Prostate gland (tissue), 2 donors: ENCODE results near the gene KCNQ1. TPM values are rescaled to one million over a fixed set of nuclear protein-coding genes. Genes with fewer than 3 reads are reported as not detected.

Source experiments
- DNase-seq: peaks from one replicate; pipeline ENCODE4 v3.0.0-alpha.2; 2019; ENCODE audit warnings: low spot score
- H3K27ac ChIP-seq, 2 donors: fragments of 200-600 bp; sonication (generic); 2 replicates each; pipeline ENCODE4 v1.5.1; 2017 to 2019
- H3K27me3 ChIP-seq: fragments of 200-600 bp; sonication (generic); replicated peaks from 2 replicates; pipeline ENCODE4 v1.5.1; 2019; ENCODE audit not compliant: insufficient read depth
- H3K36me3 ChIP-seq, 2 donors: fragments of 200-600 bp; sonication (generic); 1 replicate in 1 of 2; 2 replicates in 1 of 2; pipeline versions ENCODE4 v1.5.1 to v1.8.1; 2017 to 2019
- H3K4me1 ChIP-seq: fragments of 200-600 bp; sonication (generic); replicated peaks from 2 replicates; pipeline ENCODE4 v1.5.1; 2019
- H3K4me3 ChIP-seq, 2 donors: fragments of 200-600 bp; sonication (generic); 2 replicates each; pipeline ENCODE4 v1.5.1; 2017 to 2019
- H3K9me3 ChIP-seq: fragments of 200-600 bp; sonication (generic); 2 replicates; pipeline ENCODE4 v1.5.1; 2017
- POLR2A ChIP-seq: fragments of 450-650 bp; IDR thresholded peaks from one replicate; pipeline ENCODE4 v1.6.1; 2016; ENCODE audit warnings: antibody characterized with exemption, mild to moderate bottlenecking
- POLR2AphosphoS5 ChIP-seq: sonication (generic); formaldehyde crosslinking; IDR thresholded peaks from one replicate; pipeline ENCODE4 v1.6.1; 2017; ENCODE audit warnings: antibody characterized with exemption
- WGBS: methylation state at CpG from one replicate; pipeline ENCODE4 v1.1.5; 2018; 5-methylcytosine and 5-hydroxymethylcytosine counted together
- intact Hi-C: fragments of 100-400 bp; cut with DNase I; formaldehyde crosslinking; loops from one replicate; pipeline ENCODE4 v1.14.2; 2022
- total RNA-seq, 2 donors: library from RNA; depleted of rRNA; stranded (reverse); fragments of >200 nt; gene quantifications; one replicate each; pipeline ENCODE4 v1.1.0, GENCODE V29; 2016
- TF ChIP-seq, protein P1 (sequence below), 4 experiments: fragments of 200-600 bp in 2 of 4; fragments of 450-650 bp in 2 of 4; sonication (generic) in 2 of 4; IDR thresholded peaks; 1 replicate in 3 of 4; 2 replicates in 1 of 4; pipeline ENCODE4 v1.5.1; 2016 to 2019; ENCODE audit warnings: antibody characterized with exemption in 4 of 4, mild to moderate bottlenecking in 2 of 4, moderate library complexity in 2 of 4

The KCNQ1 gene
- total RNA-seq, 2 donors from 2014 or later, result 10.0 to 33.8 TPM

DNA sequence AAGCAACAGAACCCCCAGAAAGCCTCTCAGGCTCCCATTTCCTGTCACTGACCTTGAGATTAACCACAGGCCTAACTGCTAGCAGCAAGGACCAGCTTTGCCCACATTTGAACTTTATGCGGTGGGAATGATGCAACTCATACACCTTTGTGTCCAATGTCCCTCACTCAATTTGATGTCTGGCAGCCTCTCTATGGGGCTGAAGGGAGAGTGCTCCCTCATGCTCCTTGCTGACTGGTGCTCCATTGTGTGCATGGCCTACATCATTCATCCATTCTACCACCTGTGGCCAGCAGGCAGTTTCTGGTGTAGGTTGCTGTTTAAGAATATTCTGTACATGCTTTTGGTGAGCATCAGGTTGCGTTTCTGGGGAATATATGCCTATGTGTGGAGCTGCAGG, 223.1 kb downstream of the KCNQ1 start:
- Histone ChIP-seq H3K27me3 (no peaks in the 10 kb centered on the region), H3K9me3 (no peaks in the 10 kb centered on the region), H3K4me1 (no peaks in the 10 kb centered on the region), H3K4me3 (no peak overlapping the region), H3K36me3 (no peaks in the 10 kb centered on the region), H3K27ac (no peak overlapping the region)
- intact Hi-C loops, result no loop called here
- TF ChIP-seq POLR2AphosphoS5, result no peak
- DNase-seq, result no peak
- 100% methylated on average over 2 of the region's 2 CpGs for WGBS

DNA sequence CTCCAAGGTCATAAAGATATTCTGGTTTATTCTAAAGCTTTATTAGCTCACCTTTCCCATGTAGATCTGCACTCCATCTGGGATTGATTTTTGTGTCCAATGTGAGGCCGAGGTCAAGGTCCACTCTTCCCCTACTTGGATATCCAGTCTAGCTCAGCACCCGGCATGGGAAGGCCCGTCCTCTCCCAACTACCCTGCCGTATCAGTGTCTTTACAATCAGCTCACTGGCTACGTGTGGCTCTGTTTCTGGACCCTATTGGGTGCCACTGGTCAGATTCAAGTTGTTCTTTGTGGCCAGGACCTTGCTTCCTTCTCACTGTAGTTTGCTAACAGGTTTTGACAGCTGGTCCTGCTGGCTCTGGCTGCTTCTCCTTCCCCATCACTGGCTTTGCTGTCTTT, 224.1 kb downstream of the KCNQ1 start:
- no peak overlapping the region for H3K4me3 ChIP-seq

DNA sequence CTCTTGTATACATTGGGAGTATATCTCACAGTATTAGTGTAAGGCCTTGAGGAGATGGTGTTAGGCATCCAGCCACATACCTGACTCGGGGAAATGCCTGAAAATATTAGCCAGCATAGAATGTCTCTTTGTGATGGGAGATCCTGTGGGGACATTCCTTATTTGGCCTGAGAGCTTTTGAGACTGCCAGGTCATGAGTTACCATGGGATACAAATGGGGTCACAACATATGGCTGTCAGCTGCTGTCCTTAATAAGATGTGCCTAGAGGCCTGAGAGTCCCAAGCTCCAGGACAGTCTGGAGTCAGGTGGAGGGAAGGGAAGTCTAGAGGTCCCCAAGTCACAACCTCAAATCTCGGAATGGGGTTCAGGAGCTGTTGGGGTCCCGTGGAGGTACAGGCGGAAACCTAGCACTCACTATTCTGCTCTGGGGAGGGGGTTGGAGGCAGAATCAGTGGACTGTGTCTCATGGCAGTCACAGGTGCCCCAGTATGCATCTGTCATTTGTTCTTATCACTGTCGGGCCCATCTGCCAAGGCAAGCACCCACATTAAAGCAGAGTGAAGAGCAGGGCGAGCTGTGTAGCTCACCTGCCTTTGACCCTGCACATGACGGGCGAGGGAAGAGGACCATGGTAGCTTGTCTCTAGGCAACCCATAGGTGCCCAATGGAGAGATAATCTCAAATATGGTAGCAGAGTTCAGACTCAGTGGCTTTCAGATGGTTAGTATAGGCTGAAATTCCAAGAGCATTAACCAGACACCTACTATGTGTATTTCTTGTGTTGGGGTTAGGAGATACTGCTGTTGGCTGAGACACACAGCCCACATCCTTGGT, 225.0 kb downstream of the KCNQ1 start:
- intact Hi-C loops, result no loop called here
- no peak overlapping the region for H3K4me3 ChIP-seq
- H3K9me3 ChIP-seq, result no peaks in the 10 kb centered on the region
- no peaks in the 10 kb centered on the region for H3K27me3 ChIP-seq
- H3K36me3 ChIP-seq, result no peaks in the 10 kb centered on the region
- H3K27ac ChIP-seq, result no peak overlapping the region
- no peaks in the 10 kb centered on the region for H3K4me1 ChIP-seq
- TF ChIP-seq, protein P1, sequence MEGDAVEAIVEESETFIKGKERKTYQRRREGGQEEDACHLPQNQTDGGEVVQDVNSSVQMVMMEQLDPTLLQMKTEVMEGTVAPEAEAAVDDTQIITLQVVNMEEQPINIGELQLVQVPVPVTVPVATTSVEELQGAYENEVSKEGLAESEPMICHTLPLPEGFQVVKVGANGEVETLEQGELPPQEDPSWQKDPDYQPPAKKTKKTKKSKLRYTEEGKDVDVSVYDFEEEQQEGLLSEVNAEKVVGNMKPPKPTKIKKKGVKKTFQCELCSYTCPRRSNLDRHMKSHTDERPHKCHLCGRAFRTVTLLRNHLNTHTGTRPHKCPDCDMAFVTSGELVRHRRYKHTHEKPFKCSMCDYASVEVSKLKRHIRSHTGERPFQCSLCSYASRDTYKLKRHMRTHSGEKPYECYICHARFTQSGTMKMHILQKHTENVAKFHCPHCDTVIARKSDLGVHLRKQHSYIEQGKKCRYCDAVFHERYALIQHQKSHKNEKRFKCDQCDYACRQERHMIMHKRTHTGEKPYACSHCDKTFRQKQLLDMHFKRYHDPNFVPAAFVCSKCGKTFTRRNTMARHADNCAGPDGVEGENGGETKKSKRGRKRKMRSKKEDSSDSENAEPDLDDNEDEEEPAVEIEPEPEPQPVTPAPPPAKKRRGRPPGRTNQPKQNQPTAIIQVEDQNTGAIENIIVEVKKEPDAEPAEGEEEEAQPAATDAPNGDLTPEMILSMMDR (IDR thresholded peaks at IDR 0.05), result no peak
- TF ChIP-seq POLR2A, result no peak
- no peak for TF ChIP-seq POLR2AphosphoS5
- 90% methylated on average over 8 of the region's 8 CpGs for WGBS
- no peak for DNase-seq

More for the DNA sequence above, 224.1 kb downstream of the KCNQ1 start:
- Histone ChIP-seq H3K27ac (no peak overlapping the region), H3K36me3 (no peaks in the 10 kb centered on the region), H3K9me3 (no peaks in the 10 kb centered on the region), H3K4me1 (no peaks in the 10 kb centered on the region), H3K27me3 (no peaks in the 10 kb centered on the region)
- 96% methylated on average over 5 of the region's 5 CpGs for WGBS
- intact Hi-C loops, result no loop called here
- TF ChIP-seq POLR2A, result no peak
- TF ChIP-seq, protein P1 (IDR thresholded peaks at IDR 0.05), result no peak
- TF ChIP-seq POLR2AphosphoS5, result no peak
- no peak for DNase-seq

DNA sequence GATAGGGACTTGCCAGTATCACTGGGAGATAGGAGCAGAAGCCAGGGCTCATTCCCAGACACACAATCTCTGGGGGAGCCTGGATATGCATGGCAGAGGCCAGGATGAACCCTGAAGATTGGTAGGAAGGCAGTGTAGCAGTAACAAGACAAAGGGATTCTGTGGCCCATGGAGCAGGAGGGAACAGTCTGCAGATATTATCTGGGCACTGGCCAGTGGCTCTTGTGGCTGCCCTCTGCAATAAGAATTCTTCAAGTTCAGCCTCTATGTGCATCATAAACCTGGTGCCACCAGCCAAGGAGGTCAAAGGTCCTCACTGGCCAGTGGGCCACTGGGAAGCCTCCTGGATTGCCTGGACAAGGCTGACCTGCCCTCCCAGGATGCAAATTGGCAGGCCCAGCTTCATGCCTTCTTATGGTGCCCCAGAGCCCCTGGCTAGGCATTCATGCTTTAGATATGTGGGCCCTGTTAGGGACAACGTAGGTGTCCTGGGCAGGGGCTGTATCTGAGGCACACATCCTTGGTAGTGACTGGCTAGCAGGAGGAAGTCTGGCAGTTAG, 225.8 kb downstream of the KCNQ1 start:
- Histone ChIP-seq H3K36me3 (no peaks in the 10 kb centered on the region), H3K9me3 (no peaks in the 10 kb centered on the region), H3K27me3 (no peaks in the 10 kb centered on the region), H3K4me3 (no peak overlapping the region), H3K4me1 (no peaks in the 10 kb centered on the region), H3K27ac (no peak overlapping the region)
- no peak for DNase-seq
- TF ChIP-seq POLR2A (no peak), POLR2AphosphoS5 (no peak)
- TF ChIP-seq, protein P1 (IDR thresholded peaks at IDR 0.05), result no peak
- WGBS, result 46% methylated on average over 1 of the region's 1 CpG
- intact Hi-C loops, result no loop called here

DNA sequence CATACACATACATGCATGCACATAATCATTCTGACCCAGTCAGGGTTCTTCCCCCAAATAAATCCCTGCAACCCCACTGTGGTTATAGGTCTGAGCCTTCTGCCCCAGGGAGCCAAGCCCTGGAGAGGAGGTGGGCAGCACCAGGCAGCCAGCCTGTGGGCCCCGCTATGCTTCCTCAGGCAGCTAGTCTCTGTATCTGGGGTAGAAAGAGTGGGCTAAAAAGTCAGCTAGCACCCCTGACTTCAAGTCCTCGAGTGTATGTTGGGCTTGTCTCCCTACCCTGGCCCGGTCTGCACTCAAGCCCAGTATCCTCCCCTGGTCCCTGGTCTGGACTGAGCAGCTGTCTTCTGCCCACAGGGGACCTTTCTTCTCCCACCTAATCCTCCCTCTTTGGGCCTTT, 226.9 kb downstream of the KCNQ1 start:
- Histone ChIP-seq H3K4me3 (no peak overlapping the region), H3K36me3 (no peaks in the 10 kb centered on the region), H3K4me1 (no peaks in the 10 kb centered on the region), H3K27me3 (no peaks in the 10 kb centered on the region), H3K27ac (no peak overlapping the region), H3K9me3 (no peaks in the 10 kb centered on the region)
- DNase-seq, result no peak
- intact Hi-C loops, result no loop called here
- TF ChIP-seq, protein P1 (IDR thresholded peaks at IDR 0.05), result no peak
- no peak for TF ChIP-seq POLR2AphosphoS5
- TF ChIP-seq POLR2A, result no peak
- WGBS, result 81% methylated on average over 3 of the region's 3 CpGs
